Non-pigmented ciliary epithelial cell (primary cell): ENCODE data around the gene TSPAN10.

ENCODE experiments used
- DNase-seq: peaks from one replicate; pipeline ENCODE4 v3.0.0-alpha.2; 2010; ENCODE audit warnings: low read depth

TSPAN10 gene

DNA sequence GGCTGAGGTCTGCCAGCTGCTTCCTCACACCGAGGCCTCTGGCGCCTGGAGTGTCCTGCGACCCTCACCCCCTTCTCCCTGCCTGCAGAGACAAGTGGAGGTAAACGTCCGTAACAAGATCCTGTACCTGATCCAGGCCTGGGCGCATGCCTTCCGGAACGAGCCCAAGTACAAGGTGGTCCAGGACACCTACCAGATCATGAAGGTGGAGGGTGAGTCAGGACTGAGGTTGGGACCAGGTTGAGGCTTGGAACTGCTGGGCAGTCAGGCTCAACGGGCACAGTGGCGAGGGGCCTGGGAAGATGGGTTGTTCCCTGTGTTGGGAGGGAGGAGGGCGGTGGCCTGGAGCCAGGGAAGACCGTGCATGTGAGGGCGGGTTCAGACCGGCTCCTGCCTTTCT is 51.6 kb downstream of the TSPAN10 start:
- DNase-seq = no peak

DNA sequence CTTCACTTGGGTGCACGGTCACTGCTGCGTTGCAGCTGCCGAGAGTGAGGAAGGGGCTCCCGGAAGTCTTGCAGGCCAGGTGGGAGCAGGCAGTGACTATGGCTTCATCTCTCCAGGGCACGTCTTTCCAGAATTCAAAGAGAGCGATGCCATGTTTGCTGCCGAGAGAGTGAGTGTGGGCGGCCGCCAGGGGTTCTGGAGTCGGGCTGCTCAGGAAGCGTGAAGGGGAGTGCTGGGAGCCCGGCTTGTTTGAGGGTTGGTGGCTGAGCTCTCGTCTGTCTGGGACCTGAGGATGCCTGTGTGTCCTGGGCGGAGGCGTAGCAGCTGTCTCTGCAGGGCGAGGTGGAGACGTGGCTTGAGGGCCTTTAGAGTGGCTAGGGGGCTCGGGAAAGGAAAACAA is 53.1 kb downstream of the TSPAN10 start:
- no peak for DNase-seq

DNA sequence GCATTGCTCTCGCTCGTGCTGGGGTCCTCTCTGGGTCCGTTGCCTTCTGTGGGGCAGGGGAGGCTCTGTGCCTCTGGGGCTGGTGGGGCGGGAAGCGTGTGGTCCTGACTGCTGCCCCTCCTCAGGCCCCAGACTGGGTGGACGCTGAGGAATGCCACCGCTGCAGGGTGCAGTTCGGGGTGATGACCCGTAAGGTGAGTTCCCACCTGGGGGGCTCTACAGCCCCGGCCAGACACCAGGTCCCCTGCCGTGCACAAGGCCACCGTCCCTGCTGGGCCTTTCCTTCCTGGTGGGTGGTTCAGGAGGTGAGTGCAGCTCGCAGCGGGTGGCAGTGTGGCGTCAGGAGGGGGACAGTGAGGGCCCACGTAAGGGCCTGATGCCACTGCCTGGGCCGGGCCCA is 53.6 kb downstream of the TSPAN10 start:
- no peak for DNase-seq

DNA sequence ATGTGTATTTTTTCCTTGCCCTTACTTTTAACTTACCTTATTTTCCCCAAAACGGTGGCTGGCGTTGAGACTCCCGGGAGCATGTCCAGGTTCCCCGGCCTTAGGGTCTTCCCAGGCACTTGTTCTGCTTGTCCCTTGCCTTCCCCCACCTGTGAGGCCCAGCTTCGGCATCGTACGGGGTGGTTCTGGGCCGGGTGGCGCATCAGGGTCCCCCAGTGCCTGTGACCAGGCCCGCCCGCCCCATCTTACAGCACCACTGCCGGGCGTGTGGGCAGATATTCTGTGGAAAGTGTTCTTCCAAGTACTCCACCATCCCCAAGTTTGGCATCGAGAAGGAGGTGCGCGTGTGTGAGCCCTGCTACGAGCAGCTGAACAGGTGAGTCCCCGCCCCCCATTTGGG is 54.2 kb downstream of the TSPAN10 start:
- no peak for DNase-seq

DNA sequence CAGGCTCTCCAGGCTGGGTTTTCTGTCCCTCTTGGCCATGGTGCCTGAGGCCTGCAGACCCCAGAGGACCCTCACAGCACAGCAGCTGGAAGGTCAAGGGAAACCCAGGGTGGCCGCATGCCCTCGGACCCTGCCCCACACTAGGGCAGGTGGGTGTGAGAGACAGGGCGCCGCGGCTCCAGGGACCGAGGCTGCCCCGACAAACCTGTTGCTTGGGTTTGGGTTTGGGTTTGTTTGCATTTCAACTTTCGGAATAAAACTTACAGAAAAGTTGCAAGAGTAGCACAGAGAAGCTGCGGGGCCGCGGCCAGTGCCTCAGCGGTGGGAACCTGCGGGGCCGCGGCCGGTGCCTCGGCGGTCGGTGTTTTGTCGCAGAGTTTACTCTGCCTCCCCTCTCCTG is 54.6 kb downstream of the TSPAN10 start:
- DNase-seq = no peak

DNA sequence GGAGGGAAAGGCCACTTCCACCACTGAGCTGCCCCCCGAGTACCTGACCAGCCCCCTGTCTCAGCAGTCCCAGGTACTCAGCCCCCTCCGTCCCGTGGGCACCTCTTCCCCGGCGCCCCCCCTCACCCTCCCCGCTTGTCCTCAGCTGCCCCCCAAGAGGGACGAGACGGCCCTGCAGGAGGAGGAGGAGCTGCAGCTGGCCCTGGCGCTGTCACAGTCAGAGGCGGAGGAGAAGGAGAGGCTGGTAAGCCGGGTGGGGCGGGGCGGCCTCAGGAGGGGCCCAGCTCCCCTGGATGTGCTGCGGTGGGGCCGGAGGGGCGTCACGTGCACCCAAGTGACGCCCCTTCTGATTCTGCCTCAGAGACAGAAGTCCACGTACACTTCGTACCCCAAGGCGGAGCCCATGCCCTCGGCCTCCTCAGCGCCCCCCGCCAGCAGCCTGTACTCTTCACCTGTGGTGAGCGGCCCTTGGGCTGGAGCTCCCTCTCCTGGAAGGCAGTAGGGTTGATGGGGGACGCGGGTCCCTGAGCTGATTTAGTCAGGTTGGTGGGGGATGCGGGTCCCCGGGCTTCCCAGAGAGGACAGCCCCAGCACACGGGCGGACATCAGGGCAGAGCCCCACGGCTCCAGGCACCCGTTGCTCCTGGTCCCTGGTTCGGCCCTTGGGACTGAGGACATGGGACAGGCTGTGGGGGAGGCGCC is 56.7 kb downstream of the TSPAN10 start:
- no peak for DNase-seq

DNA sequence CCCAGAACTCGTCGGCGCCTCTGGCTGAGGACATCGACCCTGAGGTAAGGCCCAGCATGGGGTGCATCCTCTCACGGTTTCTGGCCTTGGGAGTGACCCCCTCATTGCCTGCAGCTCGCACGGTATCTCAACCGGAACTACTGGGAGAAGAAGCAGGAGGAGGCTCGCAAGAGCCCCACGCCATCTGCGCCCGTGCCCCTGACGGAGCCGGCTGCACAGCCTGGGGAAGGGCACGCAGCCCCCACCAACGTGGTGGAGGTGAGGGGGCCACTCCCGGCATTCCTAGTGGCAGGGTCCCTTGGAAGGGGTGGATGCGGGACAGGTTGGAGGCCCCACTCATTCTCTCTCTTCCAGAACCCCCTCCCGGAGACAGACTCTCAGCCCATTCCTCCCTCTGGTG is 57.8 kb downstream of the TSPAN10 start:
- DNase-seq = no peak

DNA sequence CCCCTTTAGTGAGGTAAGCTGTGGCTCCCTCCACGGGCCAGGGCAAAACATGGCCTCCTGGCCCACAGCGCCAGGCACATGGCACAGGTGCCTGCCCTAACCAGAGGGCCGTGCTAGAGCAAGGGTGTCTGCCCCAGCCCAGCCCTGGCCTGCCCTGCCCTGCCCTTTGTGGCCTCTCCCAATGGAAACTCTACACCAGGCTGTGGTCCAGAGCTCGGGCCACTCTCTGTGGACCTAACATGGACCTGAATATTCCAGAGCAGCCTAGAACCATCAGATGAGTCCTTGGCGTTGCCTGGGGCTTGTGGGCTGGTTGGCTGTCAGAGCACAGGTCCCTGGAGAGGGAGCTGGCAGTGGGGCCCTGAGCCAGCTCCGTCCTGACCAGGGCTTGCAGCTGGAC is 58.2 kb downstream of the TSPAN10 start:
- DNase-seq = no peak

DNA sequence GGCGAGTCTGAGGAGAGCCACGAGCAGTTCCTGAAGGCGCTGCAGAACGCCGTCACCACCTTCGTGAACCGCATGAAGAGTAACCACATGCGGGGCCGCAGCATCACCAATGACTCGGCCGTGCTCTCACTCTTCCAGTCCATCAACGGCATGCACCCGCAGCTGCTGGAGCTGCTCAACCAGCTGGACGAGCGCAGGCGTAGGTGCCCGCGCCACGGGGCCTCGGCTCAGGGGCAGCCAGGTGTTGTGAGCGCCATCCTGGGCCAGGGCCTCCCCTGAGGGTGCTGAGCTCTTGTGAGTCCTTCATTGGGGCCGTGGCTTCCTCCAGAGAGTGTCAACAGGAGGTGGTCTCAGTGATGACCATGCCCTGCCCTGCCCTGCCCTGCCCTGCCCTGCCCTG is 58.8 kb downstream of the TSPAN10 start:
- no peak for DNase-seq

DNA sequence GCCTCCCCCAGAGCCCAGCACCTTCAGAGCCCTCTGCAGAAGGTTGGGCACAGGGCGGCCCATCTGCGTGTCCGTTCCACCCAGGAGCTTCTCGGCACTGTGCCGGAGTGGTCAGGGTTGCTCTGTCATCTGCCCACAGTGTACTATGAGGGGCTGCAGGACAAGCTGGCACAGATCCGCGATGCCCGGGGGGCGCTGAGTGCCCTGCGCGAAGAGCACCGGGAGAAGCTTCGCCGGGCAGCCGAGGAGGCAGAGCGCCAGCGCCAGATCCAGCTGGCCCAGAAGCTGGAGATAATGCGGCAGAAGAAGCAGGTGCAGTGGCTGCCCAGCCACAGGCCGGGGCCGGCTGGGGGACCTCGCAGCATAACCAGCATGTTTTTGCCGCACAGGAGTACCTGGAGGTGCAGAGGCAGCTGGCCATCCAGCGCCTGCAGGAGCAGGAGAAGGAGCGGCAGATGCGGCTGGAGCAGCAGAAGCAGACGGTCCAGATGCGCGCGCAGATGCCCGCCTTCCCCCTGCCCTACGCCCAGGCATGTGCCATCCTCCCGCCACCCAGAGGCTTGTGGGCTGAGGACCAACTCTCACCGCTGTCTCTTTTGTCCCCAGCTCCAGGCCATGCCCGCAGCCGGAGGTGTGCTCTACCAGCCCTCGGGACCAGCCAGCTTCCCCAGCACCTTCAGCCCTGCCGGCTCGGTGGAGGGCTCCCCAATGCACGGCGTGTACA is 59.4 kb downstream of the TSPAN10 start:
- no peak for DNase-seq

DNA sequence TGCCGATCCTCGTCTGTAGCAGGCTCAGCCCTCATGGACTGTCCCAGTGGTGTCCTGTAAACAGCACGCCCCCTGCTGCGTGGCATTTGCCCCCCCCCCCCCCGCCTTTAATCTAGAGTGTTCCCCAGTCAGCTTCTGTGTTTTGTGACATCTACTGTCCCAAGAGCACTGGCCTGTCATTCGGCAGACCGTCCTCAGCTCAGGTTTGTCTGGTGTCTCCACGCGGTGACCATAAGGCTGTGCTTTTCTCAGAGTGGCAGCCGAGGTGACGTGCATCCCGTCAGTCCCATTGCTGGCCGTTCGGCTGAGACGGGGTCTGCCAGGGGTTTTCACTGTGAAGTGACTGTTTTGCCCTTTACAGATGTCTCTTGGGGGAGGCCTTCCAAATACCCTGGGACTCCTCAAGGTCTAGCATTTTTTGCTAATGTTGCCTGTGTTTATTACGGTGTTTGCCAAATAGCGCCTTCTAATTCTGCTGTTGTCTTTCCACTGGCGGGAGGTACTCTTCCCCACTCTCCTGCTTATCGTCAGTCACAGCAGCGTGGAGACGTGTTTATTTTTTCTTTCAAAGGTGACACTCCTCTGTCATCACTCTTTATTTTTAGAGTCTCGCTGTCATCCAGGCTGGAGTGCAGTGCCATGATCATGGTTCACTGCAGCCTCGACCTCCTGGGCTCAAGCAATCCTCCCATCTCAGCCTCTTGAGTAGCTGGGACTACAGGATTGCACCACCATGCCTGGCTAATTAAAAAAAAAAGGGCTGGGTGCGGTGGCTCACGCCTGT is 60.5 kb downstream of the TSPAN10 start:
- no peak for DNase-seq
